ENCODE data around the gene EPM2A.

DNA sequence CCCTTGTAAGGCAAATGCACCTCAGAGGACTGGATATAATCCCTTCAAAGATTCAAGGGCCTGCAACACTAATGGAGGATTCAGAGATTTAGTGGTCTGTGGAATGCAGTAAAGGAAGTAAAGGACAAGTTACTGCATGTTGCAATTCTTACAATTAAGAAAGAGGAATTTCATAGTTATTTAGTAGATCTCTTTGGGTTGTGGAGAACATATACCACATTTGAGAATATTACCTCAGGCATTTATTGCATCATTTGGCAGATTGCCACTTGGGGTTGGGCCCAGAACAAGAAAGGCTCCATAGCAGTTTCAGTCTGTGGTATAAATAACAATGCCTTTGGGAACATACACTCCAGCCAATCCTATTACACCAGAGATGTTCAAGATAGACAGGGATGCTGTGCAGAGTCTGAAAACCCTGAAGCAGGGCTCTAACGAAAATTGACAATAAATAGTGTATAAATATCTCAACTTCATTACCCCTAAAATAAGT, 20.9 kb upstream of the EPM2A start:
- TF ChIP-seq, protein P1, sequence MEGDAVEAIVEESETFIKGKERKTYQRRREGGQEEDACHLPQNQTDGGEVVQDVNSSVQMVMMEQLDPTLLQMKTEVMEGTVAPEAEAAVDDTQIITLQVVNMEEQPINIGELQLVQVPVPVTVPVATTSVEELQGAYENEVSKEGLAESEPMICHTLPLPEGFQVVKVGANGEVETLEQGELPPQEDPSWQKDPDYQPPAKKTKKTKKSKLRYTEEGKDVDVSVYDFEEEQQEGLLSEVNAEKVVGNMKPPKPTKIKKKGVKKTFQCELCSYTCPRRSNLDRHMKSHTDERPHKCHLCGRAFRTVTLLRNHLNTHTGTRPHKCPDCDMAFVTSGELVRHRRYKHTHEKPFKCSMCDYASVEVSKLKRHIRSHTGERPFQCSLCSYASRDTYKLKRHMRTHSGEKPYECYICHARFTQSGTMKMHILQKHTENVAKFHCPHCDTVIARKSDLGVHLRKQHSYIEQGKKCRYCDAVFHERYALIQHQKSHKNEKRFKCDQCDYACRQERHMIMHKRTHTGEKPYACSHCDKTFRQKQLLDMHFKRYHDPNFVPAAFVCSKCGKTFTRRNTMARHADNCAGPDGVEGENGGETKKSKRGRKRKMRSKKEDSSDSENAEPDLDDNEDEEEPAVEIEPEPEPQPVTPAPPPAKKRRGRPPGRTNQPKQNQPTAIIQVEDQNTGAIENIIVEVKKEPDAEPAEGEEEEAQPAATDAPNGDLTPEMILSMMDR (IDR thresholded peaks at IDR 0.05; ENCODE audit: poor library complexity), result no peak
- TF ChIP-seq EZH2 (IDR thresholded peaks at IDR 0.05; ENCODE audit: borderline replicate concordance), result no peak
- no peak for TF ChIP-seq EZH2phosphoT487 (IDR thresholded peaks at IDR 0.05; ENCODE audit: low read depth, severe bottlenecking, unreplicated experiment)
